GM12872 (cell line): ENCODE results near the gene CTNNA3.

ENCODE experiments used
- TF ChIP-seq, protein P1 (sequence below): IDR thresholded peaks from 3 replicates; pipeline ENCODE4 v1.5.1; 2011; ENCODE audit warnings: low read depth, mild to moderate bottlenecking, low read length, moderate library complexity; ENCODE audit not compliant: insufficient read depth

Gene CTNNA3

DNA sequence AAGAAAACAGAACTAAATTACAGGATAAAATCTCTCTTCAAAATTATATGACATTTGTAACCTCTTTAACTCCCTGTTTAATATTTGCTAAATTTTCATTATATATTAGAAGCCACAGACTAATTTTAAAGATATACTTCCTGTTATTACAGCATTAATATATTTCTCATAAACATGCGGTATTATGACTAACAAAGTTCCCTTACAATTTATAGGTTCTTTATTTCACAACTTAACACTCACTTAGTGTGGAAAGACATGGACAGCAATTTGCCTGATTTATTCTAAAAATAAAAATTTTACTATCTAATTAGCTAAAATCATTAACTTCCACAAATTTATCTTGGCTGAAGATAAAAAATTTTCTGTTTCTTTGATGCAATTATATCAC is 29.0 kb downstream of the CTNNA3 start:
- TF ChIP-seq, protein P1, sequence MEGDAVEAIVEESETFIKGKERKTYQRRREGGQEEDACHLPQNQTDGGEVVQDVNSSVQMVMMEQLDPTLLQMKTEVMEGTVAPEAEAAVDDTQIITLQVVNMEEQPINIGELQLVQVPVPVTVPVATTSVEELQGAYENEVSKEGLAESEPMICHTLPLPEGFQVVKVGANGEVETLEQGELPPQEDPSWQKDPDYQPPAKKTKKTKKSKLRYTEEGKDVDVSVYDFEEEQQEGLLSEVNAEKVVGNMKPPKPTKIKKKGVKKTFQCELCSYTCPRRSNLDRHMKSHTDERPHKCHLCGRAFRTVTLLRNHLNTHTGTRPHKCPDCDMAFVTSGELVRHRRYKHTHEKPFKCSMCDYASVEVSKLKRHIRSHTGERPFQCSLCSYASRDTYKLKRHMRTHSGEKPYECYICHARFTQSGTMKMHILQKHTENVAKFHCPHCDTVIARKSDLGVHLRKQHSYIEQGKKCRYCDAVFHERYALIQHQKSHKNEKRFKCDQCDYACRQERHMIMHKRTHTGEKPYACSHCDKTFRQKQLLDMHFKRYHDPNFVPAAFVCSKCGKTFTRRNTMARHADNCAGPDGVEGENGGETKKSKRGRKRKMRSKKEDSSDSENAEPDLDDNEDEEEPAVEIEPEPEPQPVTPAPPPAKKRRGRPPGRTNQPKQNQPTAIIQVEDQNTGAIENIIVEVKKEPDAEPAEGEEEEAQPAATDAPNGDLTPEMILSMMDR = no peak

DNA sequence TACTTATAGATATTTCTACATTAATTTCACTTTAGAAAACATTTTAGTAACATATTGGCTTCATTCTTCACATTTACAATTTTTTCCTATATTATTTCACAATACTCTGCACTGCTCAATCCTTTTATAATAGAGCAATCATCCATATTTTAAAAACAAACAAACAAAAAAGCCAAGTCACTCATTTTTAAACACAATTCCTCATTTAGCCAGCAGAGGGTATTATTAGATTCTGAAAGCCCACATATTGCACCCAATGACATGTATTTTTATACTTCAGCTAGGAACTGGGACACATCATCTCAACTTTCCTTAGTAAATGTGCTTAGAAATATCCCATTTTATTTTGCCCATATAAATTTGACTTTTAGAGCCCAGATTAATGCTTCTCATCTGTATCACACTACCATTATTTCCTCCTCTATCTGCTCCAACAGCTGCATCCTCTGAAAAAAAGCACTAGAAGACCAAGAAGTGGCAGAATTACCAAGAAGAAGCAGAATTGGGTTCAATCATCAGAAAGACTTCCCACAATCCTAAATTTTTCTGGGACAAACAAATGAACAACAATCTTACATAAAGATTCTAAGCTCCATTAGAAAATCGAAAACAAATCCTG is 29.5 kb downstream of the CTNNA3 start:
- TF ChIP-seq, protein P1 = peak; percentile 44; the same call in 2 of the 3 replicates

DNA sequence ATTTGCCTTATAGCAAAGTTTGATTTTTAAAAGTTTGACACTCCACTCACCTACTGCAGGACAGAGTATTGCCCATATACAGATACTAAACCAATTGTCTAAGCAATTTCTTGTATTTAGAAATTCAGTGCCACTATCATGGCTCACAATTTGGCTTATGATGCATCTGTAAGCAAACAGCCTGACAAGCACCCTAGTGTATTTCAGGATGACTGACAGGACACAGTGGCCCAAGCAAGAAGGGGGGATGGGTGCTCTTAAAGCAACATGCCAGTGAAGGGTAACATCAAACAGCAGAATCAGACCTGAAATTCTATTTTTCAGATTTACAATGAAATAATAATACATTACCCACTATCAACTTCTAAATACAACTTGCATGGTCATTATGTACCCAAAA is 30.5 kb downstream of the CTNNA3 start:
- TF ChIP-seq, protein P1 = no peak

DNA sequence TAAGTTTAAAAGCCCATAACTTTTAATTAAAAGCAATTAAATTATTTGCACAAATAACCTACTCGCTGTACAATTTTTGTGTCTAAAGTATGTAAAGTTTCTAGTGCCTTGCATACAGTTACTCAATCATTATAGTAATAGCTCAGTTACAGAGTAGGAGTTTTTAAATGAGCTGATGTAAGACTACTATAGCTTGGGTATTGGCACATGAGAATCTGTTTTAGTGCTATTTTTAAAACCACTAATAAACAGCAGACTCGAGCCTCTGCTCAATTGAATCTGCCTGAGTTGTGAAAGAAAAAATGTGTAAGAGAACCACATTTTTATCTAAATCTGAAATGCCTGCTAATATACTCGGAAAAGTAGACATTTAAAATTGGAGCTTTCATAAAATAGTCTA is 31.1 kb downstream of the CTNNA3 start:
- TF ChIP-seq, protein P1 = no peak

DNA sequence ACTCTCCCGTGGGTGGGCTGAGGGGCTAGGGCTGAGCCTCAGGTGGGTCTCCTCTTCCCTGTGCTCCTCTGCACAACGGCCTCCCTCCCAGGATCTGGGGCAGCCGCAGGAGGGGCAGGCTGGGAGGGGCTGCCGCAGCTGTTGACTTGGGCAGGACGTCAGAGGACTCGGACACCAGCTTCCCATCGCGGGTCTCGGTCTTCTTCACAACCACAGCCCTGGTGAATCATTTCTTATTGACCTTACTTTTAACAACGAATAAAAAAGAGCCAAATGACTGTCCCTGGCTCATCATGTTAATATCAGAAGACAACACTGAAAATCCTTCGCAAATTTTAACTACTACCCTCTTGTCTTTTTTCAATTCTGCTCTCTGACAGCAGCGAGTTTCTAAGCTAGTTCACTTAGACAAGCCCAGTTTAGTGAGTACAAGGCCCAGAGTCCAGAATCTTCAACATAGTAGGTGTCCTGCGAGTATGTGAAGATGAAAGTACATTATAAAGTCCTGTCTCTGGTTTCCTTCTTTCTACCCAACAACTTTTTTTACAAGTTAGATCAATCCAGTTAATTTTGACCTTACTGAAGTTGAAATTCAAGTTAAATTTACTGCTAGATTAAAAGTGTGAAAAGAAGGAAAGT is 32.4 kb downstream of the CTNNA3 start:
- TF ChIP-seq, protein P1 = no peak

DNA sequence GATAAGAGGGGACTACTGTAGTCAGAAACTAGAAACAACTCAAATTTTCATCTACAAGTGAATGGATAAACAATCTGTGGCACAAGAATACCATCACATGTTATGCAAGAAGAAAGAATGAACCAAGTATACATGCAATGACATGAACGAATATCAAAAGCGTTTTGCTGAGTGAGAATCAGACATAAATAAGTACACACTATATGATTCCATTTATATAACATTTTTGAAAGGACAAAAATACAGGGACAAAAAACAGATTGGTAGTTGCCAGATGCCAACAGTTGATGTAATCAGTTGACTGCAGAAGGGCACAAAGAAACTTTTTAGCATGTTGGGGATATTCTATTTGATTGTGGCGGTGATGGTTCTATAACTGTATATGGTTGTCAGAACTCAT is 33.6 kb downstream of the CTNNA3 start:
- TF ChIP-seq, protein P1 = no peak

DNA sequence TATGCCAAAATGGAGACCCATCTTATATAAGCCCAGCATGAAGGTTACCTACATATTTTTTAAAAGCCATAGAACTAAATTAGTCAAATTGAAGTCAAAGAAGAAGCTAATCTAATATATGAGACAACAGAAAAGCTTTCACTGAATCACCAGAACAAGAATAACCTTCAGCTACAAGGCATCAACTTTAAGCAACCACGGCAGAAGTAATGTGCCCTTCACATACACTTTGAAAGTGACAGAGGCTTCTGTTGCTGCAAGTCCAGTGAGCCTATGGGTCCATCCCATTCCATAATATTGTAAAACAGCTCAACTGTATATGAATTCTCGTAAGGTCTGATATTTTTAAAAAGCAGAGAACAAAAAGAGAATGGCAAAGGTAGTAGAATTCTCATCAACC is 36.5 kb downstream of the CTNNA3 start:
- TF ChIP-seq, protein P1 = no peak

DNA sequence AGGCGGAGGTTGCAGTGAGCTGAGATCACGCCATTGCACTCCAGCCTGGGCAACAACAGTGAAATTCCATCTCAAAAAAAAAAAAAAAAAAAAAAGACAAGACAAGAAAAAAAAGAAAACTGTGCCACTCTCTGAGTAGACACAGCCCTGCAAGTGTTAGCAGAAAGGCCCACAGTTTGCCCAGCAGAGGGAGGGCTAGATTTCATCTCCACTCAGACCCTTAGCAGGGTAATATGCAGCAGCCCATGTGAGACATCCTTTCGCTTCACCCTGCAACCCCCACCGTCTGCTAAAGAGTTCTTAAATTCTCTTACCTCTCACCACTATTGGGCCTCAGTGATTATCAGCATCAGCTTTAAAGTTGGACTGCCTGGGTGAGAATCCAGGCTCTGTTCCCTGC is 38.2 kb downstream of the CTNNA3 start:
- TF ChIP-seq, protein P1 = no peak
